HG03354 (cell line): ENCODE measurements around the gene IRAG1.

ENCODE experiments used
- ATAC-seq: cut with Tn5 transposase; IDR thresholded peaks from one replicate; pipeline ENCODE4 v1.9.1; 2021; ENCODE audit warnings: mild to moderate bottlenecking; ENCODE audit not compliant: unreplicated experiment, poor library complexity, severe bottlenecking

The IRAG1 gene, protein sequence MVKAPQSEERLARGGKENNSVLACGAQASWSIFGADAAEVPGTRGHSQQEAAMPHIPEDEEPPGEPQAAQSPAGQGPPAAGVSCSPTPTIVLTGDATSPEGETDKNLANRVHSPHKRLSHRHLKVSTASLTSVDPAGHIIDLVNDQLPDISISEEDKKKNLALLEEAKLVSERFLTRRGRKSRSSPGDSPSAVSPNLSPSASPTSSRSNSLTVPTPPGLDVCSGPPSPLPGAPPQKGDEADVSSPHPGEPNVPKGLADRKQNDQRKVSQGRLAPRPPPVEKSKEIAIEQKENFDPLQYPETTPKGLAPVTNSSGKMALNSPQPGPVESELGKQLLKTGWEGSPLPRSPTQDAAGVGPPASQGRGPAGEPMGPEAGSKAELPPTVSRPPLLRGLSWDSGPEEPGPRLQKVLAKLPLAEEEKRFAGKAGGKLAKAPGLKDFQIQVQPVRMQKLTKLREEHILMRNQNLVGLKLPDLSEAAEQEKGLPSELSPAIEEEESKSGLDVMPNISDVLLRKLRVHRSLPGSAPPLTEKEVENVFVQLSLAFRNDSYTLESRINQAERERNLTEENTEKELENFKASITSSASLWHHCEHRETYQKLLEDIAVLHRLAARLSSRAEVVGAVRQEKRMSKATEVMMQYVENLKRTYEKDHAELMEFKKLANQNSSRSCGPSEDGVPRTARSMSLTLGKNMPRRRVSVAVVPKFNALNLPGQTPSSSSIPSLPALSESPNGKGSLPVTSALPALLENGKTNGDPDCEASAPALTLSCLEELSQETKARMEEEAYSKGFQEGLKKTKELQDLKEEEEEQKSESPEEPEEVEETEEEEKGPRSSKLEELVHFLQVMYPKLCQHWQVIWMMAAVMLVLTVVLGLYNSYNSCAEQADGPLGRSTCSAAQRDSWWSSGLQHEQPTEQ

DNA sequence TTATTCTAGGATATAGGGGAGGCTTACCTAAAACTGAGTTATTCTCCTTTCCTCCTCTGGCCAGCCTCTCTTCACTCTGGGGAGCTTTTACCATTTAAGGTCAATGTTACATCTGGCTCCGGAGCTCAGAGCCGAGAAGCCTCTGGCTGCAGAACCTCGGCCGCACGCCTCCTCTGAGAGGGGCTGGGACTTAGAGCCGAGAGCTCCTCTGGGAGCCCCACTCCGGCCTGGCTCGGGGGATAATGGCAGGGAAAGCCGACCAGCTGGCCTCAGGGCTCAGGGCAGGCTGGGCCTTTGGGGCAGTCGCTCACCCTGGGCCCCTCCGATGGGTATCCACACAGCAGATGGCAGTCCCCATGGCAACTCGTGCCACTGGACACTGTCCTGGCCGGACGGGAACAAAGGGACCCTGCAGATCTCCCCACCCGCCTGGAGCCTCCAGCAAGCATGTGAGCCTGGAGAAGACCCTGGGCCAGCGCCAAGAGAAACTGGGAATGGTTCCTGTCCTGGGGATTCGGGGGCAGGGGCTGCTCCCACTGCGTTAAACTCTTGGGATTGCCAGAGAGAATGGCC lies at the start of gene IRAG1:
IRAG1 (minus strand) TSS at position 247 of the 573 bp plus-strand sequence; CDS start at position 94, 153 bp downstream.
- no peak for ATAC-seq

DNA sequence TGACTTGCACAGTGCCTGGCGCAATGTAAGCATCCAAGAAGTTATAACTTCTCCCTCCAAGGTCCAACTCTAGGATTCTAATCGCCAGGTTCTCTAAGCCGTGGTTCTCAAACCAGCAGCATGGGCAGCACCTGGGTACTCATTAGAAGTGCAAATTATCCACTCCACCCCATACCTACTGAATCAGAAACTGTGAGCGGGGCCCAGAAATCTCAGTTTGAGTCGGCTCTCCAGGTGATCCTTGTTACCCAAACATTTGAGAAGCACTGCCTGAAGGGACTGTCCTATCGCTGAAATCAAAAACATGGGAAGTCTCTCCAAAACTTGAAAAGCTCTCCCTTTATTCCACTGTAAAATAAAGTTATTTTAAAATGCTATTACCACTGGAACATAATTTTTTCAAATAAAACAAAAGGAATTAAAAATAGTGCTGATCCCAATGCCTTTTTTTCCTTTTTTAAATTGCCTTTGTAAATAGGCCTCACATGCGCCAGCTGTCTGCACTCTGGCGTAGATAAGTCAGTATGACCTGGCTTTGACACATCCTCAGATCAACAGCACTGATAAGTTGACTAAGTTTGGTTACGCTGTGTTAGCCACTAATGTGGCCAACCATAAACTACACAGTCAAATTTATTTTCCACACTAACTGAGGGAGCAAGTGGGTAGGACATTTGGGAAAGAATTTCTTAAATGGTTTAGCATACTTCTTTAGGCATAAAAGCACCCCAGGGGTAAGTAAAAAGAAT lies 49.1 kb upstream of the IRAG1 start:
- ATAC-seq, result peak; percentile 67

DNA sequence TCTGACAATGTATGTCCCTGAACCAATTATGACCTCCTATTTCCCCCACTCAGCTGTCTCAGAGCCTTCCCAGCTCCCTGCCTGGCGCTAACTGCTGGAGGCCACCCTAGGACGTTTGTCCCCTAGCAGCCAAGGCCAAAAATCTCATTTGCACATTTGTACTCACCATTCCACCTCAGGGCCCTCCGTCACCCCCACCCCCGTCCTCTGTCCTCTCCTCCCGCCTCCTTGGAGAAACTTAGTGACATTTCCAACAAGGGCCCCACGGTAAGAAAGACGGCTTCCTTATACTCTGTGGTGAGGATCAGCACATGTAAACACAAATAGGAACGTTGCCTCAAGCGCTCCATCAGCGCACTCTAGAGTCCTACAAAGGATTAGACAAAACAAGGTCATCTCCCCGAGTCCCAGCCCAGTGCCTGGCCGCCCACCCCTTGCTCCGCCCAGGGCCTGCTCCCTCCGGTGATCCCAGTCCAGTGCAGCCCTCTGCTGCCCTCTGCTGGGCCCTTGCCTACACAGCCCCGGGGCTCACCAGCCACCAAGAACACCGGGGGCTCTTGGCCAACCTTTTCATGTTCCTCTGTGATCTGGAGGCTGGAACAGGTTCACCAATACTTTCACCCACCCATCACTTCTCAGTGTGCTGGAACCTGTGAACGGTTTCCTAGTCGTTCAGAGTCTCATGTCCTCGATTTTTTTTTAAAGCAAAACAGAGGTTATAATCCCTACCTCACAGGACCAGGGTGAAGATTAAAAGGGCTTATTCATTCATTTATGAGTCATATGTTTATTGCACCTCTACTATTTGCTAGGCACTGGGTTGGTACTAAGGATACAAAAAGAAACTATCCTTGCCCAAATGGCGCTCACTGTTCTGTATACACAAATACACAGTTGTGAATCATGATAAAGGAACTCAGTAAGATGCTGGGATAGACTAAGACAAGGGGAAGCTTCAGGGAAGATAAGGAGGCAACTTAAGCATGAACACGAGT lies 42.2 kb upstream of the IRAG1 start:
- ATAC-seq, result peak; percentile 99

DNA sequence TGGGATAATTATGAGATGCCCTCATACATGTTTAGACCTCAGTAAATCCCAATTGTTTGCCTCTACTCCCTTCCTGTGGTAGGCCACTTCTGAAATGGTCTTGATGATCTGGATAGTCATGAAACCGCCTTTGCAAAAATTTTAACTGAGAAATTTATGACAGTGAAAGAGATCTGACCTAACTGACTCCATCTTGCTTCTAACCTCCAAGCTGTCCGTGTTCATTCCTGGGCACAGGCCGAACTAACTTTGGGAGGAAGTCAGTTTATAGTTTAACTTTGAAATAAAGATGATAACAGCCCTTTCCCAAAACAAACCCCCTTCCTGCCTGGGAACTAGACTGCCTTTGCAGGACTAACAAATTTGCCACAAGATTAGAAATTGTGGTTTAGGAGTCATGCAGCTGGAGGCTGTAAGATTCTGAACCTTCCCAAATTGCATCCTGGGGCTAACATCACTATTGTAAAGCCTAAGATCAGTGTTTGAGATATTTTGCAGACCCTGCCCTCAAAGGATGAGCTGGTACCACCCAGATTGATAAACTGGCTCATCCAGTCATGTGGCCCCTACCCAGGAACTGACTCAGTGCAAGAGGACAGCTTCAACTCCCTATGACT lies 37.6 kb upstream of the IRAG1 start:
- no peak for ATAC-seq

DNA sequence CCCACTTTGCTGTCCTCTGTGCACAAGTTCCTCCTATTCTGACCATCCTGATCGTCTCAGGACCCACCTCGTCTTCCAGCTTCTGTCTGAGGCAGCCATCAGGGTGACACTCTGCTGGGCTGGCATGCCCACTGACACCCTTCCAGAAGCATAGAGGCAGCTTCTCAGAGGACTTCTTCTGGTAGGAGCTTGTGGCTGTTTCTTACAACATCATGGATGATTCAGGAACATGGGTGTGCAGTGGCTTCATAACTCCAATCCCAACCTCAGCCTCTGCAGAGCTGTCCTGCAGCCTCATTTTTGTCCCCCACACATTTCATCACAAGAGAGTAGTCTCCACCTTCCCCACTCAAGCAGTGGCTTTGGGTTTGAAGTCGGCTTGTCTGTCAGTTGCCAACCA lies 36.6 kb upstream of the IRAG1 start:
- no peak for ATAC-seq

DNA sequence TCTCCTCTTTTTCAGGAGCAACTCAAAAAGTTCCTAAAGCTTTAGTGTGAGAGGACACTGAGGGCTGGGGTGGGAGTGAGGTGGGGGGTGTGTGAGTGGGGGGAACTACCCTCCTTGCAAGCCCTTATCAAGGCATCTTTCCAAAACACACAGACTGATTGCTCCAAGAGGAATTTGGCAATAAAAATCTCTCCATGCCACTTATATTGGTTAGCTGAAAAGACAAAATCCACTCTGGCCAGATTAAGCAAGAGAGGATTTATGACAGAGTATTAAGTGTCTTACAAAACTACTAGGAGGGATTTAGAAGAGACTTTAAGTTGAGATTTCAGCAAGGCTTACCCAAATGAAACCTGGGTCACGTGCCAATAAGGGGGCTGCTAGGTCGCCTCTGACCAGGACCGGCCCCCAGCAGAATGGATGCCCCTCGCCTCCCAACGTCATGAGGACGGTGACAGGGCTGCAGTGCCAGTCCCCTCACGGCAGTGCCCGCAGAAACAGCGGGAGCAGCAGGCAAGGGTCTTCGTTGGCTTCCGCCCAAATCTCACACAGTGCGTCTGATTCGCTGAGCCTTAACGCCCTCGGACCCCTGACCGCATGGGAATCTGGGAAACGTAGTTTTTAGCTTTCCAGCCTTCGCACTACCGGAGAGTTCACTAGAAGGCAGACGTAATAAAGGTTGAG lies 35.4 kb upstream of the IRAG1 start:
- ATAC-seq, result no peak

DNA sequence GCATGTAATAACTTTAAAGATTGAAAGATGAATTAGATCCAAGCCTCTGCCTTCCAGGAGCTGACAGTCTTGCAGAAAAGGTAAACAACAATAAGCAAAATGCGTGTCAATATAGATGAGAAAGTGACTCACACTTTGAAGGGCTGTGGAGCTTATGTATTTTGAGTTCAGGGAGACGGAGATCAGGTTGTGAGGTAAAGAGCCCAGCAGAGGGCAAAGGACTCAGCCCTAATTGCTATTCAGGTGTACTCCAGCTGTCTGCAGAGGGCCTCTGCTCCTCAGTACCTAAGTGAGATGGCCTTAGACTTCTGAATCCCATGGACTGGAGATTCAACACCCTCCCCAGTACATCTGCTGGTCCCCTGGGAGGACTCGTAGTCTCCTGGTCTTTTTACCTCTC lies 34.6 kb upstream of the IRAG1 start:
- ATAC-seq, result no peak

DNA sequence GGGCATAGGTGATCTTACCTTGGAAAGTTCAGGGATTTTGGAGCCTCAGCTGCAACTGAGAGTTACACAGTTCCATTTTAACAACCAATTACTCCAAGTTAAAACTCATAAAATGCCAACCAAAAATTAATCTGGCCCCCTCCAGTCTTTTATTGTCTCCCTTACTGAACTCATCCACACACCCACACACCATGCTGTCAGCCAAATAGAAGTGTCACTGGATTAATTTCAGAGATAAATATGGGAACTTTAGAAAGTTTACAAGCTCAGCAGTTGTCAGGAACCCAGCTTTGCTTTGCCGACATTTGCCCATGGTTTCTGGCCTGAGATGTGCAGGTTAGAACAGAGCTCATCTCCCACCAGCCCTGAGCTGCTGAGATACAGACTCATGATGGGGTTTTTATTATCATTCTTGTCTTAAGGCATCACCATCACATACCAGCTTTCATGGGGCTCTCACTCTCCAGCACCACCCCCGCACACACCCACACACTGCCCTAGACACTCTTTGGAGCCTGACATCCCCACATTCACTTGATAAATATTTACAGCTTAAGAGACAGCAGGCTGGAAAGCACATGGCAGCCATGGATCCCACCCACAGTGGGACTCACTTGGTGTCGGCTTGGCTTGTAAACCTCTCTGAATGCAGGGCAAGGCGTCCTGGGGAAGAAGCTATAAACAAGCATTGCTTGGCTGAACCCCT lies 33.7 kb upstream of the IRAG1 start:
- ATAC-seq, result no peak

DNA sequence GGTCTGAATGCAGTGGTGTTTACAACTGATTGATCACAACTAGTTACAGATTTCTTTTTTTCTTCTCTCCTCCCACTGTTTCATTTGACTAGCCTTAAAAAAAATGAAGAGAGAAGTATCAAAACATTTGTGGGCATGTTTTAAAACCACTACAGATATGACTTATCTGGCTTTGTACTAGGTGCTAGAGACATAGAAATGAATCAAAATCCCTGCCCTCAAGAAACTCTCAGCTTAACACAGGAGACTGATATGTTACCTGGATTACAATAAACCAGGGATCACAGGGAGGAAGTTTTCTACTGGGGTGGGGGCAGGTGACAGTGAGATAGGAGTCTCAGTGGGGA lies 32.3 kb upstream of the IRAG1 start:
- ATAC-seq, result no peak

DNA sequence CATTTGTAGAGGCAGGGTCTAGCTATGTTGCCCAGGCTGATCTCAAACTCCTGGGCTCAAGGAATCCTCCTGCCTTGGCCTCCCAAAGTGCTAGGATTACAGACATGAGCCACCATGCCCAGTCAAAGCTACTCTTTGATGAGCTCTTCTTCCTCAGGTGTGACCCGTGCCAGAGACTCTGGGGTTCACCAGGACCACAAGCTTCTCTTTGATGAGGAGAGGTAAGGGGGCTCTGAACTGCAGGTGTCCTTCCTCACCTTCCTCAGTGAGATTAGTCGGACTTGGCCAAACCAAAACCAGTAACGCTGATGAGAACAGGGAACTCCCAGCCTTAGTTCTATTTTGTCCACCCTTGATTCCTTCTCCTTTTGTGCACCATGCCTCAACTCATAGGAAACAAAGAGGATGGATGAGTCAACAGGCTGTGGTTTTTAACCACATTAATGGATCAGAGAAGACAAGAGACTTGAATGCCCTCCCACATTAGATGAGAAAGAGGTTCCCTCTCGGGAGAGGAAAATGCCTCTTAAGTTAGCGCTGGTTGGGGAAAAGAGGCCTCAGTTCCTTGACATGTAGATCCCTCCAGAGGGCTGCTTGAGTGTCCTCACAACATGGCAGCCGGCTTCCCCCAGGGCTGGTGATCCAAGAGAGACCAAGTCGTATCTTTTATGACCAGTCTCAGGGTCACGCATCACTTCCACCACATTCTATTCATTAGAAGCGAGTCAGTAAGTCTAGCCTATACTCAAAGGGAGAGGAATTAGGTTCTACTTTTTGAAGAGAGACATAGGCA lies 31.8 kb upstream of the IRAG1 start:
- no peak for ATAC-seq

DNA sequence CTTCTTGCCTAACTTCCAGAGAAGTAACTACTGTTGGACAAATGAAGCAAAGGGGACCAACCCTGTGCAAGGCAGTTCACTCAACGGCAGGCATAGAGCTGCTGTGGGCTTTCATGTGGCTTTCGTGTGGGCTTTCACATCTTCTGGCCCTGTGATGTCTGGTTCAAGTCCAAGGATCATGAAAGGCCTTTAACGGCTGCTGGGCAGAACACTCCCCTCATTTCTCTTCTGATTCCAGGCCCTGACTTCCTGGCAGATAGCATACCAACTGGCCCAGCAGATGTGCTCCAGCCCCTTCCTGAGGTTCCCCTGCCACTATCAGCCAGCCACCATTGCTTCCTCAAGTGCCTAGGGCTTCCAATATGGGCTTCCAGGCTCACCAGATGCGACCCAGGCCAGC lies 28.8 kb upstream of the IRAG1 start:
- ATAC-seq, result no peak

DNA sequence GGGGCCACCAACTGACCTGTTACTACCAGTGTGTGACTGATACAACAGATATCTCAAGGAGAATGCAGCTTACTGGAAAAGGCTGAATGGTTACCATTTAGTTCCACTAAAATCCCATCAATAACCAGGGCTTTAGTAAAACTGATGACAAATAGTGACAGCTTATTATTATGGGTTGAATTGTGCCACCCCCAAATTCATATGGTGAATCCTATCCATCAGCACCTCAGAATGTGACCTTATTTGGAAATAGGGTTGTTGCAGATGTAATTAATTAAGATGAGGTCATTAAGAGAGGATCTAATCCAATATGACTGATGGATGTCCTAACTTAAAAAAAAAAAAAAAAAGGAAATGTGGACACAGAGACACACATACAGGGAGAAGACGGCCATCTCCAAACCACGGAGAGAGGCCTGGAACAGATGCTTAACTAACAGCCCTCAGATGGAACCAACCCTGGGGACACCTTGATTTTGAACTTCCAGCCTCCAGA lies 27.4 kb upstream of the IRAG1 start:
- no peak for ATAC-seq

DNA sequence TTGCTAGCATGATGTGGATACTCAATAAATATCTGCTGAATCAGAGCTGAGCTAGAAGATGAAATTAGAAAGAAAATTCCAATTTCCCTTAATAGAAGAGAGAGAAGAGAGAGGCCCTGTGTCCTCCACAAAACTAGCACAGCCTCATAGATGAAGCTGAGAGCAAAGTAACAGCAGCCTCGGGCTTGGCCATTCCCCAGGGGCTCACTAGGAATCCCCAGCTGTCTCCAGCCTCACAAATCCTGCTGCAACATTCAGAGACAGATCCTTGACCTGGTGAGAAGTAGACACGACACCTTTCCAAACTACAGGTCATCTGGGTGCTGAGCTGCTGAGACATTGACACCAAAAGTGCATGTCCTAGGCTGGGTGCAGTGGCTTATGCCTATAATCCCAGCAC lies 26.1 kb upstream of the IRAG1 start:
- no peak for ATAC-seq

DNA sequence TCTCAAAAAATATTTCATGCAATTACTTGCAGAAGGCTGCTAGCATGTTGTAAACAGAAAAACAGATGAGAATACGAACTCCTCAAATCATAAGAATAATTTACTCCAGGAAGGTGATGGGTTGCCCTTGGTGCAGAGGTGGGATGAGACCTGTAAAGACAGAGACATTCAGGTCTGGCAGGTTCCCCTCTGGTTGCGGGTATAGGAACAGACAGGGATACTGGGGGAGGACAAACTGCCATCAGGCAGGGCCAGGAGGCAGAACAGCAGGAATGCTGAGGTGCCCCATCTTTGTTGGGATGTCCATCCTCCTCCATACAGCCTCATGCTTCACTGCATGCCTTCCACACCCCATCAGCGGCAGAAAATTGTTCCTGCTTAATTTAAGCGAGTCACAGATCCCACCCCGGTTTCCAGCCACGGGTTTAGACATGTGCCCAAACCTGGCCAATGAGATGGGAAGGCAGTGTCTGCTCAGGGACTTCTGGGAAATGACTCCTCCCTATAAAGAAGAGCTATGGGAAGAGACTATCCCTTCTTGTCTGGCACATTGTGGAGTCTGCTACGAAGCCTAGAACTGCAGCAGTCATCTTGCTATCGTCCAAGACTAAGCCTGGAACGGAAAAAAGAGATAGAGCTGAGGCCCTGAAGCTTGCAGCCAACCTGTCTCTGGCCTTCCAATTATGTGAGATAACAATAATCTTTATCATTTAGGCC lies 23.1 kb upstream of the IRAG1 start:
- no peak for ATAC-seq

DNA sequence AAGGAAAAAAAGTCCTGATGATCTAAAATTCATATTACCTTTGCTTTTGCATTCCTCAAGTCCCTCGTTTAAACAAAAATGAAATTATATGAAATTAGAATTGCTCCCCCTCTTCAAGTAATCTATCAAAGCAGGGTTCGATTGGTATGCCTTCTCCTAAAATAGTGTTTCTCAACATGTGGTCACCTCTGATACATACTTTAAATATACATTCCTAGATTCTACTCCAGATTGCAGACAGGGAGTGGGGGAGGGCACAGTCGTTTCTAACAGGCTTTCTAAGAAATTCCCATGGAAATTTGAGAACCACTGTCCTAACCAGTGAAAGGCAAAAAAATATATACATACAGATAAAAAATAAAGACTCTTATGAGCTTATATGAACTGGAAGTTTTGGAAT lies 22.6 kb upstream of the IRAG1 start:
- no peak for ATAC-seq

DNA sequence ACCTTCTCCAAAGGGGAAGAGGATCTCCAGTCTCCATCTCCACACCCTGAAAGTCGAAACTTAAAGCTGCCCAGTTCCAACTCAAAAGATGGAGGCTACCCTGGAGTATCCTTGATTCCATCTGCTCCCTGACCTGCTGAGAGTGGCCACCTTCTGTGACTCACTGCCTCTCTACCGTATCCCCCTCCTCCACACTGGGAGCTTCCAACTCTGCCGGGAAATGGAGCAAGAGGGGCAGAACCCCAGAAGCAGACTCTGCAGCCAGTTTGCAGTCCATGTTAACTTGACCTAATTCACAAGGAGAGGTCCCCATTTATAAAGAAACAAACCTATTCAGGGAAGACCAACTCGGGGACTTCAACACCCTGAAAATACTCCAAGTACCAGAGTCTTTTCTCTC lies 22.0 kb upstream of the IRAG1 start:
- no peak for ATAC-seq
